ENCODE results near the gene FOXD4L6. TPM values are rescaled to one million over a fixed set of nuclear protein-coding genes. Genes with fewer than 3 reads are reported as not detected.

FOXD4L6 gene
- total RNA-seq: under 1 TPM; 0.33 to 0.34 TPM

GRCh38 chr9:41128581-41128980, at the start of gene FOXD4L6:
TSS of gene FOXD4L6 (minus strand) at chr9:41128681. CDS start at chr9:41128383, 298 bp downstream.

Other genes with a start within 250 kb of the FOXD4L6 start
- 1 to 10 TPM; 5.3 to 6.2 TPM for gene ZNG1F, start 60.6 kb upstream of the FOXD4L6 start, total RNA-seq